GM12878 (cell line): ENCODE measurements around the gene ZNG1F. TPM values are rescaled to one million over a fixed set of nuclear protein-coding genes. Genes with fewer than 3 reads are reported as not detected.
A peak's percentile ranks its signal among the peaks of the same experiment; 100 is the strongest.
"Not testable (repeated sequence)": the region's sequence is repeated elsewhere in the genome, so short reads cannot be mapped to it uniquely, and the experiment has no call there.

Source experiments
- ATAC-seq: fragments of 200-7000 bp; cut with Tn5 transposase; 3 replicates; pipeline ENCODE4 v1.9.1; 2020; ENCODE audit warnings: mild to moderate bottlenecking, moderate library complexity
- BruUV-seq: library from RNA; stranded (reverse); fragments of 400-500 nt; replicated peaks from 2 replicates; lab custom pipeline; 2021; lab: Mats Ljungman, UMichigan
- CTCF ChIA-PET: fragments of 300-600 bp; sonication (Branson Sonifier 250); formaldehyde crosslinking; extraction: SDS; loops from one replicate; lab custom pipeline; 2021; ENCODE audit warnings: inconsistent platforms; lab: Yijun Ruan, JAX
- POLR2A ChIA-PET: fragments of 350-600 bp; formaldehyde crosslinking; extraction: SDS; loops from one replicate; lab custom pipeline; 2021; ENCODE audit warnings: inconsistent platforms; lab: Charles Lee
- RAD21 ChIA-PET: fragments of 300-600 bp; sonication (Branson Sonifier 250); formaldehyde crosslinking; loops from one replicate; lab custom pipeline; 2023; ENCODE audit warnings: antibody characterized with exemption; ENCODE audit not compliant: unreplicated experiment; lab: Charles Lee
- SMC1A ChIA-PET: fragments of 300-600 bp; sonication (Branson Sonifier 250); formaldehyde crosslinking; loops from one replicate; lab custom pipeline; 2023; ENCODE audit not compliant: unreplicated experiment, uncharacterized antibody; lab: Charles Lee
- DNase-seq: peaks from one replicate; pipeline ENCODE4 v3.0.0-alpha.2; 2011; ENCODE audit warnings: low read depth, low spot score
- FAIRE-seq: peaks from 3 replicates; lab custom pipeline; 2011; peaks lifted over from hg19 to GRCh38; lab: Jason Lieb, UNC
- H2AFZ ChIP-seq: 2 replicates; pipeline ENCODE4 v1.6.0; 2011; ENCODE audit warnings: low read depth, low read length, control low read depth; ENCODE audit not compliant: control insufficient read depth
- H3K27ac ChIP-seq: 2 replicates; pipeline ENCODE4 v1.5.1; 2011; ENCODE audit warnings: control low read depth; ENCODE audit not compliant: control insufficient read depth, insufficient read depth
- H3K27me3 ChIP-seq, 2 experiments: replicated peaks in 1 of 2; 2 replicates each; pipeline versions ENCODE4 v1.6.0 to v1.6.1; 2011; ENCODE audit warnings: low read length in 1 of 2; ENCODE audit not compliant: control insufficient read depth in 2 of 2, insufficient read depth in 2 of 2
- H3K36me3 ChIP-seq, 2 experiments: 2 replicates each; pipeline ENCODE4 v1.5.1; 2011; ENCODE audit warnings: low read length in 1 of 2; ENCODE audit not compliant: control insufficient read depth in 2 of 2, insufficient read depth in 2 of 2
- H3K4me1 ChIP-seq: 2 replicates; pipeline ENCODE4 v1.6.1; 2011; ENCODE audit warnings: mild to moderate bottlenecking, low read length, moderate library complexity, mixed read lengths; ENCODE audit not compliant: control insufficient read depth, insufficient read depth
- H3K4me2 ChIP-seq: 2 replicates; pipeline ENCODE4 v1.6.0; 2011; ENCODE audit warnings: control low read depth; ENCODE audit not compliant: control insufficient read depth, insufficient read depth
- H3K4me3 ChIP-seq: fragments of 200-600 bp; sonication (generic); 2 replicates; pipeline ENCODE4 v1.5.1; 2016
- H3K79me2 ChIP-seq: 2 replicates; pipeline ENCODE4 v1.6.0; 2011; ENCODE audit warnings: low read length; ENCODE audit not compliant: control insufficient read depth, insufficient read depth
- H3K9ac ChIP-seq: 2 replicates; pipeline ENCODE4 v1.8.0; 2011; ENCODE audit warnings: low read length, control low read depth, mixed read lengths; ENCODE audit not compliant: control insufficient read depth, insufficient read depth
- H3K9me3 ChIP-seq: replicated peaks from 3 replicates; pipeline ENCODE4 v1.5.1; 2011; ENCODE audit warnings: mild to moderate bottlenecking, low read length; ENCODE audit not compliant: control insufficient read depth, insufficient read depth
- H4K20me1 ChIP-seq: 2 replicates; pipeline ENCODE4 v1.6.0; 2011; ENCODE audit not compliant: control insufficient read depth, insufficient read depth
- ATF7 ChIP-seq: fragments of 450-650 bp; IDR thresholded peaks from 2 replicates; pipeline ENCODE4 v1.6.1; 2016; ENCODE audit warnings: low read depth, mild to moderate bottlenecking
- IKZF2 ChIP-seq, 2 experiments: fragments of 450-650 bp; IDR thresholded peaks; 2 replicates each; pipeline ENCODE4 v1.6.1; 2017; ENCODE audit warnings: mild to moderate bottlenecking in 2 of 2, moderate library complexity in 2 of 2
- MTA2 ChIP-seq: fragments of 450-650 bp; IDR thresholded peaks from 2 replicates; pipeline ENCODE4 v1.6.1; 2016; ENCODE audit warnings: low read depth, mild to moderate bottlenecking, moderate library complexity
- SPI1 ChIP-seq: IDR thresholded peaks from 2 replicates; pipeline ENCODE4 v1.6.1; 2011; ENCODE audit warnings: low read depth, mild to moderate bottlenecking, low read length, moderate library complexity, borderline replicate concordance; ENCODE audit not compliant: insufficient read depth
- WGBS: methylation state at CpG from one replicate; pipeline ENCODE4 v1.1.6; 2016; ENCODE audit warnings: low lambda C conversion rate; ENCODE audit not compliant: insufficient replicate concordance, insufficient coverage; ENCODE audit errors: missing lambda C conversion rate; 5-methylcytosine and 5-hydroxymethylcytosine counted together
- in situ Hi-C: fragments of 300-500 bp; cut with MboI; formaldehyde crosslinking; loops from 9 replicates; pipeline ENCODE4 v1.14.3; 2018; ENCODE audit warnings: mixed read lengths
- intact Hi-C: fragments of 100-400 bp; cut with micrococcal nuclease; formaldehyde crosslinking; loops from one replicate; pipeline ENCODE4 v1.14.2; 2022; ENCODE audit not compliant: unreplicated experiment
- microRNA-seq: library from miRNA; unstranded; fragments of <30 nt; microRNA quantifications from one replicate; pipeline ENCODE4, GENCODE V29; 2018
- polyA plus RNA-seq, 11 experiments: library from polyadenylated mRNA; depleted of rRNA in 4 of 11; unstranded in 6 of 11; stranded (reverse) in 5 of 11; fragments of >200 nt; fragmentation: Nextera tagmentation in 4 of 11; fragmentation: Illumina TruSeq in 1 of 11; extraction: Ambion mirVana in 4 of 11; extraction: Trizol in 1 of 11; gene quantifications; 1 replicate in 1 of 11; 2 replicates in 10 of 11; pipeline versions ENCODE4 v1.2.1 to v1.2.3, GENCODE V29; 2011 to 2016; ENCODE audit warnings: inconsistent platforms in 2 of 11, missing spikeins in 2 of 11, low read depth in 1 of 11
- small RNA-seq: library from RNA; depleted of rRNA; stranded (forward); fragments of <200 nt; gene quantifications from one replicate; pipeline ENCODE3, GENCODE V24; 2014
- total RNA-seq, 4 experiments: library from RNA; depleted of rRNA in 3 of 4; stranded (reverse); fragments of >200 nt in 3 of 4; fragmentation: Illumina TruSeq in 1 of 4; extraction: Trizol in 1 of 4; gene quantifications; 2 replicates each; pipeline versions ENCODE4 v1.2.1 to v1.2.3, GENCODE V29; 2013 to 2021
- TF ChIP-seq, protein P1 (sequence below): fragments of 450-650 bp; IDR thresholded peaks from 2 replicates; pipeline ENCODE4 v1.6.1; 2017; ENCODE audit warnings: low read depth, mild to moderate bottlenecking, moderate library complexity

ZNG1F gene
- total and polyA plus RNA-seq, 10 of the 15 experiments (the other 5 are each of a cell fraction or from before 2014, with no cell fraction given): 11.7 to 34.6 (median 17.2) TPM

DNA sequence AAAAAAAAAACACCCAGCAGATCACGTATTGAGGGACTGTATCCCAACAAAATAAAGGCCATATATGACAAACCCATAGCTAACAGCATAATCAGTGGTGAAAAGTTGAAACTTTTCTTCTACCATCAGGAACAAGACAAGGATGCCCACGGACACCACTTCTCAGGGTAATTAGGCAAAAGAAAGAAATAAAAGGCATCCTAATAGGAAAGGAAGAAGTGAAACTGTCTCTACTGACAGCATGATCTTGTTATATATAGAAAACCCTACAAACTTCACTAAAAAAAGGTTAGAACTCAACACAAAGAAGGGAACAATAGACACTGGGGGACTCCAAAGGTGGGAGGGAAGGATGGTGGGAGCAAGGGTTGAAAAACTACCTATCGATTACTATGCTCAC lies 102.9 kb downstream of the ZNG1F start:
- H3K36me3 ChIP-seq, FAIRE-seq, H3K9me3 ChIP-seq, intact Hi-C loops, CTCF ChIA-PET, H3K4me3 ChIP-seq, SMC1A ChIA-PET, H3K27ac ChIP-seq, POLR2A ChIA-PET, BruUV-seq, H3K79me2 ChIP-seq, in situ Hi-C loops, RAD21 ChIA-PET, H3K4me1 ChIP-seq, DNase-seq, H4K20me1 ChIP-seq, H2AFZ ChIP-seq, H3K27me3 ChIP-seq, H3K9ac ChIP-seq: not testable (repeated sequence)
- 13% methylated on average over 3 of the region's 3 CpGs for WGBS
- peak overlapping the region; percentile 25; the same call in 1 of the 2 replicates for H3K4me2 ChIP-seq
- TF ChIP-seq MTA2 (peak; percentile 81), SPI1 (peak; percentile 64; the same call in 1 of the 2 replicates), IKZF2 (IDR thresholded peaks at IDR 0.05) (peak; percentile 61 to 73; a peak in 3 of 4 replicates), ATF7 (peak; percentile 41; the same call in 1 of the 2 replicates)
- TF ChIP-seq, protein P1, sequence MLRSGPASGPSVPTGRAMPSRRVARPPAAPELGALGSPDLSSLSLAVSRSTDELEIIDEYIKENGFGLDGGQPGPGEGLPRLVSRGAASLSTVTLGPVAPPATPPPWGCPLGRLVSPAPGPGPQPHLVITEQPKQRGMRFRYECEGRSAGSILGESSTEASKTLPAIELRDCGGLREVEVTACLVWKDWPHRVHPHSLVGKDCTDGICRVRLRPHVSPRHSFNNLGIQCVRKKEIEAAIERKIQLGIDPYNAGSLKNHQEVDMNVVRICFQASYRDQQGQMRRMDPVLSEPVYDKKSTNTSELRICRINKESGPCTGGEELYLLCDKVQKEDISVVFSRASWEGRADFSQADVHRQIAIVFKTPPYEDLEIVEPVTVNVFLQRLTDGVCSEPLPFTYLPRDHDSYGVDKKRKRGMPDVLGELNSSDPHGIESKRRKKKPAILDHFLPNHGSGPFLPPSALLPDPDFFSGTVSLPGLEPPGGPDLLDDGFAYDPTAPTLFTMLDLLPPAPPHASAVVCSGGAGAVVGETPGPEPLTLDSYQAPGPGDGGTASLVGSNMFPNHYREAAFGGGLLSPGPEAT: peak; percentile 59; the same call in 1 of the 2 replicates
- peak; percentile 61 for ATAC-seq

DNA sequence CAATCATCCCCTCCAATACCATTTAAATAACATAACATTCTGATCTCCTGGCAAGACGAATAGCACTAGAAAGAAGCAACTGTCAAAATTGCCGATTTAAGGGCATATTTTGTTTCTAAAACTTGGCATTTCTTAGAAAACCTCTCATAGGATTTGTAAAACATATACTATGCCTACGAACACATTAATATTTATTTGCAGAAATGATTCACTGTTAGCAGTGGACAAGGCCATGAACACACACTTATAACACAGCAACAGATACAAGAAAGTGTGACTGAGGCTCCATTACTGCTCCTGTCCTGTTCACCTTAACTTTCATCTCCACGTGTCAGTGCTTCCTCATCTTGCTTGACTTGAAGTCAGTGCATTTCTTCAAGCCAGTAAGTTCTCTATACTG lies 106.8 kb downstream of the ZNG1F start:
- H3K36me3 ChIP-seq, CTCF ChIA-PET, H3K4me3 ChIP-seq, SMC1A ChIA-PET, H3K9me3 ChIP-seq, H3K27ac ChIP-seq, H3K79me2 ChIP-seq, H3K4me1 ChIP-seq, H2AFZ ChIP-seq, DNase-seq, POLR2A ChIA-PET, H3K4me2 ChIP-seq, intact Hi-C loops, H4K20me1 ChIP-seq, H3K27me3 ChIP-seq, H3K9ac ChIP-seq, in situ Hi-C loops, FAIRE-seq, RAD21 ChIA-PET, BruUV-seq: not testable (repeated sequence)
- WGBS: 21% methylated on average over 4 of the region's 4 CpGs
- ATAC-seq: 0 out of 3 replicates have a peak, but pooled peaks have one; percentile 8

Small RNA genes within 50 kb of the gene (microRNA-seq; reads per million reads assigned to microRNA genes)
- not detected for gene MIR4477A

Small RNA genes within 50 kb of the gene (small RNA-seq; reads per million reads assigned to genes)
- not detected for gene MIR4477A
- 9.1 reads per million, percentile 94 among the genes with 10 or more reads in this experiment for gene RNA5SP530

Other genes starting within 250 kb of the ZNG1F start
- not detected in 2 replicates for gene FOXD4L6, start 60.6 kb downstream of the ZNG1F start, total RNA-seq (2014; rRNA removed)
- not detected in 2 replicates for gene FOXD4L6, start 60.6 kb downstream of the ZNG1F start, total RNA-seq (2014; rRNA removed; fragmentation: Illumina TruSeq; extraction: Trizol)
- gene FOXD4L6, start 60.6 kb downstream of the ZNG1F start, total RNA-seq (2021): not detected in 2 replicates
- gene FOXD4L6, start 60.6 kb downstream of the ZNG1F start, polyA plus RNA-seq (2011; rRNA removed): 0.06 TPM in 1 of 2 replicates, not detected in the other
- gene FOXD4L6, start 60.6 kb downstream of the ZNG1F start, polyA plus RNA-seq (2014; fragmentation: Illumina TruSeq; extraction: Trizol): not detected in 2 replicates
- not detected for gene FOXD4L6, start 60.6 kb downstream of the ZNG1F start, polyA plus RNA-seq (2014; fragmentation: Nextera tagmentation; extraction: Ambion mirVana)
- gene FOXD4L6, start 60.6 kb downstream of the ZNG1F start, polyA plus RNA-seq (2014; rRNA removed): 0.04 TPM in 1 of 2 replicates, not detected in the other
- not detected for gene FOXD4L6, start 60.6 kb downstream of the ZNG1F start, polyA plus RNA-seq (2016; fragmentation: Nextera tagmentation; extraction: Ambion mirVana)